GM19025 (cell line): ENCODE data around the gene BID.
"Not testable (repeated sequence)": the region's sequence is repeated elsewhere in the genome, so short reads cannot be mapped to it uniquely, and the experiment has no call there.

Source experiments
- ATAC-seq: cut with Tn5 transposase; IDR thresholded peaks from one replicate; pipeline ENCODE4 v1.9.1; 2021; ENCODE audit warnings: mild to moderate bottlenecking, low read depth, moderate library complexity; ENCODE audit not compliant: unreplicated experiment

Gene BID

DNA sequence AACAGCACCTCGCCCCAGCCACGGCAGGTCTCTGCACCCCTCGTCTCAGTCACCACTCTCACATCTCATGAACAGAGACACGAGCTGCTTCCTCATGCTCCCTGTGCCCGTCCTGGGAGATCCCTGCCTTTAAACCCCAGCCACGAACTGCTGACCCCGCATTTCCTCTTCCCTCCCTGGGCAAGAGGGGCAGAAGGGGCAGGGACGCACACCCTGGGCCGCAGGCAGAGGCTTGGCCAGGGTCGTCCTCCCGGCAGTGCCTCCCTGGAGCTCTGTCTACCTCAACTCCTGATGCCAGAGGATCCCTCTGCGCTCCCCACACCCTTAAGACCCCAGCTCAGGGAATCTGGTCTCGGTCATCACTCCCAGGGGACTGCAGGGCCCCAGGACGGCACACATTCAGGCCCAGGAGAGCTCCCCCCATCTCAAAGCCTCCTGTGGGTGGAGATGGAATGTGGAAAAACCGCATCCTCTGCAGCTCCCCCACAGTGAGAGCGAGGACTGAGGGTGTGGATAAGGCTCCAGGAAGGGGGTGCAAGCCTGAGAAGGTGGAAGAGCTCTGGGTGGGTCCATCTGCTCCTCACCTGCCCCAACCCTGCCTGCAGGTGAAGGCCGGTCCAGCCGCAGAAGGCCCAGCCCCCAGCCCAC is 1.2 kb downstream of the BID start:
- ATAC-seq = no peak

DNA sequence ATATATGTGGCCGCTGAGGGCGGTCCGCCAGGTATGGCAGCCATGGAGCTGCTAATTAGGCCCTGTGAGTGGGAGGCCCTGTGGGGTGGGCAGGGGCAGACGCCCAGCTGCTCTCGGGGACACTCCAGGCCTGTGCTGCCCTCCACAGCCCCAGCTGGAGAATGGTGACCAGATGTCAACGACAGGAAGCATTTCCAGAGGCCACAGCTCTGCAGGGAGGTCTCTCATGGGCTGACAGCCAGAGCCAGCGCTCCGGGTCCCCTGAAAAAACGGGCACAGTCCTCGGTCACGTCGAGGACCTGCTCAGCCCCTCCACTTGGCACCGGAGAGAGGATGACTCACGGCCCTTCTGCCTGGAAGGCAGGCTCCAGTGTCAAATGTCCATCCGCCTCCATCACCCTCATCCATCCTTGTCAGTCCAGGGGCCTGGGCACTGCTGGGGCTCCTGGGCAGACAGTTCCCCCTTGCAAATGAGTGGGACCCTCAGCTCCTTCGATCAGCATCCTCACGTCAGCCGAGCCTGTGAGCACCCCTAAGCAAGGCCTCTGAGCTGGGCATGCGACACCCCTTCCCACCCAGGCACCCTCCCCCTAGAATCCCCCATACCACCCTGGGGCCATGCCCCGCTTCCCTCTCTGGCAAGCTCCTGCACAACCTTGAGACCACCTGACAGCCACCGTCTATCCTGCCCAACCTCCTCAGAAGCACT is 1.9 kb downstream of the BID start:
- no peak for ATAC-seq

DNA sequence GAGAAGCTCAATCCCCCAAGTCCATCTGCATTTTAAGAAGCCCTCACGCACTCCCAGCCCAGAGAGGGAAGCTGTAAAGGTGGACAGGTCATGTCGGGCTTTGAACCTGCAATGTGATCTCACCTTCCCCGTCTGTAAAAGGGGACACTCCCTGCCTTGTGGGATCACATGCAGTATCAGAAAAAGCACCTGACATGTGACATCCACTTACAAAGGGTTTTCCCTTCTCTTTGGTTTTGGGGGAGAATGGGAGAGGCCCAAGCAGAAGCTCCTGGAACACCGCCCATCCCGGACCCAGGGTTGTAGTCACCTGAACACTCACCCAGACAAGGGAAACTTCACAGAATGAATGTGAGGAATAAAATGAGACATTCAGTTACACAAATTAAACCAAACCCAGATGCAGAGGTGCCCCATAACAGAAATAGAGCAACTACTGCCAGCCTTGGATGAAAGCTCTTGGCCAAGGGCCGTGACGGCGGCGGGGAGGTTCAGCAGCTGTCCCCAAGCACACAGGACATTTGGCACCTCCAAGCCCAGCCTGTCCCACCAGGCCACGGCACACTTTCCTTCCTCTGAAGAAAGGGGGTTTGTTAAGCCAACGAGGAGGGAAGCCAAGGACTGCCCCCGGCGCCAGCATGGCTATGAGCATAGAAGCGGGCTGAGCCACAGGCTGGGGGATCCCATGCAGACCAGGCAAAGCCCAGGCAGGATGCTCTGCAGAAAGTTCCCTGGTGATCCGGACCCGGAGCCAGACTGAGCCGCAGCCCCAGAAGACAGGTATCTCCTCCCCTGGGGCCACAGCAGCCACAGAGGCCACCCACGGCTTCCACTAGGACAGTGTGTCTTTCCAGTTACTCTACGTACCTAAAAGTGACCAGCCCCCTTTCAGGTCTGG is 3.8 kb downstream of the BID start:
- no peak for ATAC-seq

DNA sequence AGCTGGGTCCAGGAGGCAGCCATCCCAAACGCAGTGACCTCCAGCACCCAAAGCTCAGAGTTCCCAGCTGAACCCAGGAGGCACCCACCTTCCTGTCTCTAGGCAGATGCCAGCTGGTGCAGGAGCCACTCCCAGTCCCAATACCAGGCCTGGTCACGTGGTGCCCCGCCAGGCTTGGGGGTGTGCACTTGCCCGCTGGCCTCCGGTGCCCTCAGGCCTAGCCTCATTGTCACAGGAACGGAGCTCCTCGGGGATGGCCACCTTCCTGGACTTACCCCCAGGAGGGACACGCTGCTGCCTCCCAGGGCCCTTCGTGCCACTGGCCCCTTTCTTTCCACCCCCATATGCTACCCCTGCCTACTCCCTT is 4.6 kb downstream of the BID start:
- no peak for ATAC-seq

DNA sequence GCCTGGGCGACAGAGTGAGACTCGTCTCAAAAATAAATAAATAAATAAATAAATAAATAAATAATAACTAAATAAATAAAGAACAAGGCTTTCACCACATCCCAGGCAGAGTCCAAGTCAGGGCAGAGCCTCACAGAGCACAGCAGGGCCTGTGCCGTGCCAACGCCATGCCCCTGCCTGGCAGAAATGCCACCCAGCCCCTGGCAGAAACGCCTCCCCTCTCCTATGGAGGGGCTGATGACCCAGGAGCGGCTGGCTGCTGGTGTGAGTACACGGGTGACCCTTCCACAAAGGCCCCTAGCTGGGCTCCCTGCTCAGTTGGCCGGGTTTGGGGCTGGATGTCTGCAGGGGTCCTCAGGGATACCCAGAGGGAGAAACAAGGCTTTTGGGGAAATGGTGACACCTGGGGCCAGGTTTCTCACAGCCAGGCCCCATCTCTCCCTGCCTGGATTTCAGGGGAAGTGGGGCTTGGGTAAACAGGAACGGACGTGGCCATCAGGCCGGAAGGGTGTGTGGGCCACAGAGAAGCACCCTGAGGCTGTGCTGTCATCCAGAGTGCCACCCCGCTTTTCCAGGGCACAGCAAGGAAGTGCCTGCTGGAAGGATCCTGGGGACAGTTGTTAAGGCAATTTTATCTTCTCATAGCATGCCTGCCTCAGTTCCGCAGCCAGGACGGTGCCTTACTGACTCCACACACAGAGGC is 5.1 kb downstream of the BID start:
- ATAC-seq = no peak

DNA sequence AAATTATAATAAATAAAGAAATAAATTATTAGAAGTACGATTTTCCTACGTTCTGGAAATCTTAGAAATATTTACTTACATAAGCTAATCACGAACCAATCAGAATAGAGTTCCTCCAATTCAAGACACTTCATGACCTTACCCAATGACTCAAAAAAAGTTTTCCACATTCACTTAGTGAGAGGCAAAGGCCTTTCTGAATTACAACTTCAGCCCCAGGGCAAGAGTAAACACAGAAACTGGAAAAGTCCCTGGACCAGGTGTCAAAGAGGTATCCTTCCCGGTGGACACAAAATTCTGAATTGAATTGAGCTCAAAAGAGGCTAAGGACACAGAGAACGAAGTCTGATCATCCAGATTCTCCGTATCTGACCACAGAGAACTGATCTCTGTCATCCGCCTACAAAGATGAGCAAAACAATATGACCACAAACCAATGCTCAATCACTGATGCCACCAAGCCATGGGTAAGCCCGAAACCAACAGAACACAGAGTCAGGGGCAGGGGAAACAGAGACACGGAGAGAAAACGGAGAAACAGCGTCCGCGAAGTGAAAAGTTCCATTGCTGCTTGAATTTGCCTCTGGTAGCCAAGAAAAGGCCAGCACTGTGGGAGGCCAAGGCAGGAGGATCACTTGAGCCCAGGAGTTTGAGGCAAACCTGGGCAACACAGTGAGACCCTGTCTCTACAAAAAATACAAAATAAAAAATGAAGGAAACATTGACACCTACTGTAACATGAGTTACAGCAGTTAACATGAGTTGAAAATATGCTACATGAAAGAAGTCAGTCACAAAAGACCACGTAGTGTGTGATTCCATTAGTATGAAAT is 6.8 kb downstream of the BID start:
- peak; percentile 74 for ATAC-seq

DNA sequence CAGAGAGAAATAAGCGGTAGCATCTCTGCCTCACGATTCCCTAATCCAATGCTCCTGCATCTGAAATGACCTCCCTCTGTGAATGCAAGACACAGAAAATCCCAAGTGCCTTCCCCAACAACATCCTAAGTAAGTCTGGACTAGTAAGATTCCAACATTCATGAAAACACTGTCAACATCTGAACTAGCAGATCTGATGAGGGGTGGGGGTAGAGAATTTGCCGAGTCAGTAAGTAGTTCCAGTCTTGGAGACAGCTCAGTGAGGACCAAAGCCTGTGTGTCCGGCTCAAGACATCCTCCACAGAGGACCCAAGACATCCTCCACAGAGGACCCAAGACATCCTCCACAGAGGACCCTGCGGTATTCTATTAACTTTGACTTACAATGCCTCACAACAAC is 9.4 kb downstream of the BID start:
- not testable (repeated sequence) for ATAC-seq

DNA sequence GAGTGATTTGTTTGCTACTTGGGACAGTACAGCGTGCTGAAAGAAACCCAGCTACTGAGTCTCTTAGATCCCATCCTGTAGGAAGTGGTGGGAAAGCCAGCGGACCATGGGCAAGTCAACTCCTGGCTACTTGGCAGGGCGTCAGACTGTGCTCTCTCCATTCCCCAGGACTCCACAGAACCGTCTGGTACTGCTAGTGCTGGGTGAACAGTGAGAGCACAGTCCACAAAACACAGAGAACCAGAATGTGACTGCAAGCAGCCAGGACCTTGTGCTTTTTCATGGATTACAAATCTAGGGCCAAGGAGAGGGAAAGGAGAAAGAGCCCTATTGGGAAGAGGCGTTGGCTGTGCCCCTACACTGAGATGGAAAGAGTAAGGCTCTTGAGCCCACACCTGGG is 10.2 kb downstream of the BID start:
- no peak for ATAC-seq

DNA sequence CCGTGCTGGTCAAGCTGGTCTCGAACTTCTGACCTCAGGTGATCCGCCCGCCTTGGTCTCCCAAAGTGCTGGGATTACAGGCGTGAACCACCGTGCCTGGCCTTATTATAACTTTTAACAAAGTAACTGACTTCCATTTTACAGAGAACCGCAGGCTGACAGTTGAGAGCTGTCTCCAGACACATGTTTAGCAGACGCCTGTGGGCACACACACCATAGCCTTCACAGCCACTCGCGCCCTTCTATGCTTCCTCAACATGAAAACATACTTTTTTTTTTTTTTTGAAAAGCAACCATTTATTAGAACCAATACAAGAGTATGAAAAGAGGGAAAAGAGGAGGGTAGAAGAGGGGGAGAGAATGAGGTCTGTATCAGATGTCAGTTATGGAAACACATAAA is 10.8 kb downstream of the BID start:
- ATAC-seq = not testable (repeated sequence)

DNA sequence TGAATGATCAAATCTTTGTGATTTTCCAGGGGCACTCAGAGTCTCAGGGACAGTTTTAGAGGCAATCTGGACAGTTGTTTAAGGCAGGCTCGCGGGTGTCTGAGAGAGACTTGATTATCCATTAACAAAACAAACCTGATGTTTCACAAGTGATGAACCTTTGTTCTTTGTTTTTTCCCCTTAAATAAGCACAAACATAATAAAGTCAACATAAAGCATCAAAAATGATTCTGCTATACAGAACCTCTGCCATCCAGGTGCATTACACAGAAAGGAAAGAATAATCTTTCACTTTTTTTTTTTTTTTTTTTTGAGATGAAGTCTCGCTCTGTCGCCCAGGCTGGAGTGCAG is 13.2 kb downstream of the BID start:
- no peak for ATAC-seq

DNA sequence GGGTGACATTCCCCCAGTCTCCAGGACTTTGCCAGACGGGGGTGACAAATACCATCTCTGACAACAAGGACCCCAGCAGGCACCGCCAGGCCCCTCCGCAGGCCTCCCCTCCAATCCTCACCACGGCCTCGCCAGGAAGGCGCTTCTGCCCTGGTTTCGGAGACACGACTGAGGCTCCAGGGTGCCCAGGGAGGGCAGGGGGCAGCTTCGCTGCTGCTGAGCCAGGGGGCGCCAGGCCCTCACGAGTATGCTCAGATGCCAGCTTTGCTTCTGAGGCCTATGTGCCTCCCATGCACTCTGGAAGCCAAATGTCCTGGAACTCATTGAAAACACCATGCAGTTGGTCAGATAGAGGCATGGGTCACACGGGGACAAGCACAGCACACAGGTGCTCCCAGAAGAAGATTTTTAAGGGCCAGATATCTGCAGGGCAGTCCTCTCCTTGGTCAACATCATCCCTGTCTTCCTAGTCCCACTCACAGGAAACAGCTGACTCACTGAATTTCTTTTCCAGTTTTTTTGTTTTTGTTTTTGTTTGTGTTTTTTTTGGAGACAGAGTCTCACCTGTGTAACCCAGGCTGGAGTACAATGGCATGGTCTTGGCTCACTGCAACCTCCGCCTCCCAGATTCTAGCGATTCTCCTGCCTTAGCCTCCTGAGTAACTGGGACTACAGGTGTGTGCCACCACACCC is 19.9 kb downstream of the BID start:
- no peak for ATAC-seq

DNA sequence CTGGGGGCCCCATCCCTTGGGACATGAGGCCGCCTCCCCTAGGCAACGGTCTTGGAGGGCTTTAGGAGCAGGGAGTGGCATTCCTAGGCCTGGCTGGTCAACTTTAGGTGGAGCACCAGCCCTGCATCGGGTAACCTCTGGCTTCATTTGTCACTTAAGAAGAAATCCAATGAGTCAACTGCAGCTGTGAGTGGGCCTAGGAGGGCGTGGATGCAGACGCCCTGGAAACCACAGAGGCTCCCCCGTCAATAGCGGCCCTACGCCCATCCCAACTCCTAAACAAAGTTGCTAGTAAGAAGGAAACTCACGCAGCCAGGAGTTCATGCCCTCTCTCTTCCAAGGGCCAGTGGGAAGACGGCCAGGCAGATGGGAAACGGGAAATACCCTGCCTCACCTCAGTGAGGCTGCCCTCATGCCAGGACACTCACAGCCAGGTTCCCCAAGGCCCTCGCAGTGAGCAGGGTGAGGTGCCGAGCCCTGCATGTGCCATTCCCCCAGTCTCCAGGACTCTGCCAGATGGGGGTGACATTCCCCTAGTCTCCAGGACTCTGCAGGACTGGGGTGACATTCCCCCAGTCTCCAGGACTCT is 20.8 kb downstream of the BID start:
- ATAC-seq = no peak

DNA sequence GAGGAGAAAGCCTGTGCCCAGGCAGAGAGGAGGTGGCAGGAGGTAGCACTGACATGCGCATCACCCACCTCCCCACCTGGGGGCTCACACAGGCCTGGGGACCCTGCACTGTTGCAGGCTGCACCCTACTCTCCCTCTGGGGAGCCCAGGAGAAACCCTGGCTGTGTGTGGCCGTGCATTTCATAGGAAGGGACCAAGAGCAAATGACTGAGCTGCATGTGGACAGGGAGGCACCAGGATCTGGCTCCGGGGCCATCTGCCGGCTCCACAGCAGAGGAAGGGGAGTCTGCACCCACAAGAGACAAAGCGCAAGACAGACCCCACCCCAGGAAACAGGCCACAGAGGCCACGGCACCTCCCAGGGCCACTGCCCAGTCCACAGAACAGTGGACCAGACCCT is 22.7 kb downstream of the BID start:
- no peak for ATAC-seq

DNA sequence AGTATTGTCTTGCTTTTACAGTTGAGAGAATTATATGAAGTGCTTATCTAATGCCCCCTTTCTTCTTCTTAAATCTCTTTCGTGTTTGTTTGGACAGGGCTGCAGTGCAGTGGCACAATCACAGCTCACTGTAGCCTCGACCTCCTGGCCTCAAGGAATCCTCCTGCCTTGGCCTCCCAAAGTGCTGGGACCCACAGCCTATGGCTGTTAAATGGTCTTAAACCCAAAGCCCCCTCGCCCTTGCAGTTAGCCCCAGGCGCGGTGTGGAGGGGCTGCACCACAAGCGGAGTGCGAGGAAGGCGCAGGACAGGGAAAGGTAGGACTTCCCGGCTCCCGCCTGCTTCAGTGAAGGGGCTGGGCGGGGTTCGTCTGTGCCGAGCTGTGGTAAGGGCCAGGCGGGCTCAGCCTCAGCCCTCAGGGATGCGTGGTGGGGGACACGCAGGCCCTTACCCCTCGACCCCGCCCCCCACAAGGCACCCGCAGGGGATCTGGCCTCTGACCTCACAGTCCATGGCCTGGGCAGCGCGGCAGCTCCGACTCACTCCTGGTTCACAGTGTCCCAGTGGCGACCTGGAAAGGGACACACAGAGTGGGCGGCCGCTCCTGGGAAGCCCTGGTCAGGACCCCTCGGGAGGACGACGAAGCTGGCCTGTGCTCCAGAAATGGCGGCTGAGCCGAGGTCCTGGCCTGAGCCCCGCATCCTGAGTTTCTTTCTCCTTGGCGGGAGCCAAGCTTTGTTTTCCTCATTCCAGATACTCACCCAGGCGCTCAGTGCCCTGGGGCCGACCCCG is 24.5 kb downstream of the BID start:
- ATAC-seq = no peak

DNA sequence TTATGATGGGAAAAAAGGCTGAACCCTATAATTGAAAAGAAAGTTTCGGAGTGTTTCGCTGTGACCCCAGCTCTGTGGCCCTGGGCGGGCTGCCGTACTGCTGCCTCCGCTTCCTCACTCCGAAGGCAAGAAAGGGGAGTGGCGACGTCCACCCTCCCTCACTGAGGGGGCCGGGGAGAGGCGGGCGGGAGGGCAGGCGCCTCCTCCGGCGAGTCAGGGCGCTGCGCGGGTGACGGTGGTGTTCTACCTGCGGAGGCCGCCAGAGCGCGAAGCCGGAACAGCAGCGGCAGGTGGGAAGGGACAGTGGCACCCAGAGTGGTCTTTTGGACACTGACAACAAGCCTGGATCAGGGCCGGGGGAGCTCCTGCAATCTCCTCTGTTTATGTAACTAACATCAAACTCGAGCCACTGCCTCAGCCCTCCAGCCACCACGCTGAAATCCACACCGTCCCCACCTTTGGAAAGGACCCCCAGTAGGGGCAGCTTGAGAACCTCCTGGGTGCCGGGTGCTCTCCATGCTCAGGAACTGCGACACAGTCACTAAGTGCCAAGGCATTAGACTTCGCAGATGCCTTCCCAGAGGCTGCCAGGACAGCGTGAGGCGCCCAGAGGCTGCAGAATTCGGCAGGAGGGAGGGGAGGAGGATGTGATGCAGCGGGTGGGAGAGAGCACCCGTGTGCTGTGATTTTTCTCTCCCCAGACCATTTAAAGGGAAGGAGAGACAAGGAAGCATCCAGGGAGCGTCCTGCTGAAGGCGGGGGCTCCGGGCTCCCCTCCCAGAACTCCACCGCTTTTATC is 25.5 kb downstream of the BID start:
- ATAC-seq = no peak

DNA sequence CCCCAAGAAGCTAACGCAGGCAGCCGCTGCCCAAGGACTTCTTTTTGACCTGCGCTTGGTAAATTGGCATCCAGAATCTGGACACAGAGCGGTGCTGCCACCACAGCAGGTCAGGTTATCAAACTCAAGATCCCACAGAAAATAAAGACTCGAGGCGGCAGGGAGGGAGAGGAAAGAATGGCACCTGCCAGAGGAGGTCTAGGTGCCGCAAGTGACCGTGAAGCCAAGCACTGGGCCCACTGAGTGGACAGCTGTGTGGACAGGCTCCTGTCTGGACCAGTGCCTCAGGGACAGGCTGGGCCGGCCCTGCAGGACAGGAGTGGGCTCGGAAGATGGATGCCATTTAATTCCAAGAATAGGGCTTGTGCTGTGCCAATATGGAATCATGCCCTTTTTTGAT is 27.4 kb downstream of the BID start:
- ATAC-seq = no peak

DNA sequence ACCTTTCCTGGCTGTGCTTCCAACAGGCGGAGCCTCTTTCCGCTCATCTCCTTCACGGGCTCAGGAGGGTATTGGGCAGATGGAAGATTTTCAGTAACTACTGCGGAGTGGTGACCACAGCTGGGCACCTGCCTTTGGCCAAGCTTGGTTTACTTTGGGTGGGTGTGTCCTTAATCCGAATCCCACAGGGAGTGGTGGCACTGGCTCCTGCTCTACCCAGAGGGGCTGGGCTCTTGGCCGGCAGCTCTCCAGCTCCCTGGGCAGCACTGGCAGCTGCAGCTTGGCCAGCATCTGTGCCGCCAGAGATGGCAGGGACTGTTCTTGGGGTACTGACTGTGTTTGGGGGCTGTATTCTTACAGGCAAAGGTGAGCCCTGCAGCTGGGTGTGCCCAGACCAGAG is 29.8 kb downstream of the BID start:
- ATAC-seq = no peak
